Endothelial cell of umbilical vein (primary cell): ENCODE data around the gene MBNL2. TPM values are rescaled to one million over a fixed set of nuclear protein-coding genes. Genes with fewer than 3 reads are reported as not detected.

ENCODE experiments used
- BruUV-seq: library from RNA; stranded (reverse); fragments of 400-500 nt; replicated peaks from 2 replicates; lab custom pipeline; 2021; lab: Mats Ljungman, UMichigan
- CTCF ChIA-PET: fragments of 300-600, 350-600 bp; sonication (Branson Sonifier 250); formaldehyde crosslinking; loops from one replicate; lab custom pipeline; 2021; ENCODE audit warnings: antibody characterized with exemption, inconsistent platforms; lab: Charles Lee
- POLR2A ChIA-PET: fragments of 300-600, 350-600 bp; sonication (Branson Sonifier 250); formaldehyde crosslinking; loops from one replicate; lab custom pipeline; 2021; ENCODE audit warnings: antibody characterized with exemption, inconsistent platforms; lab: Charles Lee
- DNase-seq: peaks from one replicate; pipeline ENCODE4 v3.0.0-alpha.2; 2011; ENCODE audit warnings: low read depth, low spot score
- FAIRE-seq: peaks from 2 replicates; lab custom pipeline; 2011; peaks lifted over from hg19 to GRCh38; lab: Jason Lieb, UNC
- H2AFZ ChIP-seq: 2 replicates; pipeline ENCODE4 v1.6.0; 2012; ENCODE audit warnings: low read depth, low read length, control low read depth, inconsistent platforms
- H3K27ac ChIP-seq: 2 replicates; pipeline ENCODE4 v1.5.1; 2011; ENCODE audit warnings: low read depth, mild to moderate bottlenecking, control low read depth, low read length, moderate library complexity; ENCODE audit not compliant: insufficient read depth
- H3K27me3 ChIP-seq, 2 experiments: 2 replicates each; pipeline versions ENCODE4 v1.6.0 to v1.6.1; 2011; ENCODE audit warnings: low read length in 2 of 2, mixed read lengths in 1 of 2; ENCODE audit not compliant: control insufficient read depth in 2 of 2, insufficient read depth in 2 of 2
- H3K36me3 ChIP-seq, 2 experiments: 2 replicates in 1 of 2; 3 replicates in 1 of 2; pipeline ENCODE4 v1.5.1; 2011; ENCODE audit warnings: low read length in 2 of 2, mild to moderate bottlenecking in 1 of 2, moderate library complexity in 1 of 2; ENCODE audit not compliant: control insufficient read depth in 2 of 2, insufficient read depth in 2 of 2; ENCODE audit errors: extremely low read depth in 1 of 2
- H3K4me1 ChIP-seq: 3 replicates; pipeline ENCODE4 v1.5.1; 2011; ENCODE audit warnings: mild to moderate bottlenecking, low read length; ENCODE audit not compliant: control insufficient read depth, insufficient read depth; ENCODE audit errors: extremely low read depth
- H3K4me2 ChIP-seq: 2 replicates; pipeline ENCODE4 v1.6.1; 2011; ENCODE audit warnings: low read length, control low read depth, mixed read lengths; ENCODE audit not compliant: insufficient read depth
- H3K4me3 ChIP-seq, 3 experiments: fragments of 200-600 bp in 1 of 3; sonication (generic), shearing (Covaris generic) in 1 of 3; replicated peaks in 1 of 3; 2 replicates each; pipeline ENCODE4 v1.5.1; 2011 to 2016; ENCODE audit warnings: control low read depth in 3 of 3, low read length in 3 of 3, mild to moderate bottlenecking in 2 of 3, inconsistent platforms in 1 of 3, low read depth in 1 of 3, moderate library complexity in 1 of 3; ENCODE audit not compliant: insufficient read depth in 1 of 3
- H3K79me2 ChIP-seq: 2 replicates; pipeline ENCODE4 v1.6.0; 2012; ENCODE audit warnings: low read length, inconsistent platforms; ENCODE audit not compliant: control insufficient read depth, insufficient read depth
- H3K9ac ChIP-seq: replicated peaks from 2 replicates; pipeline ENCODE3; 2011; ENCODE audit warnings: low read length, control low read depth; ENCODE audit not compliant: insufficient read depth; ENCODE audit errors: extremely low read depth
- H3K9me1 ChIP-seq: replicated peaks from 3 replicates; pipeline ENCODE4 v1.6.0; 2011; ENCODE audit warnings: mild to moderate bottlenecking, low read length; ENCODE audit not compliant: control insufficient read depth, insufficient read depth; ENCODE audit errors: extremely low read depth
- H3K9me3 ChIP-seq: replicated peaks from 2 replicates; pipeline ENCODE4 v1.5.1; 2012; ENCODE audit warnings: low read length, inconsistent platforms; ENCODE audit not compliant: control insufficient read depth, insufficient read depth
- H4K20me1 ChIP-seq: replicated peaks from 2 replicates; pipeline ENCODE3; 2011; ENCODE audit warnings: mild to moderate bottlenecking, low read length; ENCODE audit not compliant: control insufficient read depth, insufficient read depth; ENCODE audit errors: extremely low read depth
- CTCF ChIP-seq, 2 donors: IDR thresholded peaks; 1 replicate in 1 of 2; 2 replicates in 1 of 2; pipeline ENCODE4 v1.5.1; 2011; ENCODE audit warnings: low read length in 2 of 2, mild to moderate bottlenecking in 2 of 2, moderate library complexity in 2 of 2, control low read depth in 1 of 2, inconsistent platforms in 1 of 2, low read depth in 1 of 2; ENCODE audit not compliant: insufficient read depth in 1 of 2; ENCODE audit errors: extremely low read depth in 1 of 2
- EZH2 ChIP-seq: IDR thresholded peaks from 2 replicates; pipeline ENCODE4 v1.6.1; 2012; ENCODE audit warnings: borderline replicate concordance, low read depth, mild to moderate bottlenecking, moderate library complexity, low read length, inconsistent platforms; ENCODE audit not compliant: severe bottlenecking
- FOS ChIP-seq: IDR thresholded peaks from 2 replicates; pipeline ENCODE4 v1.6.1; 2011; ENCODE audit warnings: mild to moderate bottlenecking, low read length, moderate library complexity, borderline replicate concordance; ENCODE audit not compliant: insufficient read depth
- GATA2 ChIP-seq: IDR thresholded peaks from 2 replicates; pipeline ENCODE4 v1.7.0; 2011; ENCODE audit warnings: low read depth, mild to moderate bottlenecking, moderate library complexity, mixed read lengths, low read length; ENCODE audit not compliant: insufficient read length, insufficient read depth
- JUN ChIP-seq: IDR thresholded peaks from 2 replicates; pipeline ENCODE4 v1.6.1; 2011; ENCODE audit warnings: borderline replicate concordance, low read depth; ENCODE audit not compliant: insufficient read length, insufficient read depth
- MAX ChIP-seq: IDR thresholded peaks from 2 replicates; pipeline ENCODE4 v1.6.1; 2011; ENCODE audit not compliant: insufficient read depth, insufficient read length
- MYC ChIP-seq: IDR thresholded peaks from one replicate; pipeline ENCODE4 v1.6.1; 2011; ENCODE audit warnings: mild to moderate bottlenecking, low read depth, low read length
- POLR2A ChIP-seq: IDR thresholded peaks from 2 replicates; pipeline ENCODE4 v1.6.1; 2012; ENCODE audit warnings: low read depth, mild to moderate bottlenecking, control low read depth, low read length
- POLR2AphosphoS5 ChIP-seq: IDR thresholded peaks from 2 replicates; pipeline ENCODE4 v1.6.1; 2012; ENCODE audit warnings: low read depth, mild to moderate bottlenecking, control low read depth, low read length, moderate library complexity; ENCODE audit not compliant: insufficient read depth
- dilution Hi-C: fragments of 300-500 bp; cut with MboI; formaldehyde crosslinking; loops from one replicate; pipeline ENCODE4 v1.15.0; 2019; ENCODE audit warnings: low sequenced_read_pairs; ENCODE audit not compliant: extremely low pct_ligation_motif_present
- intact Hi-C: fragments of 100-400 bp; cut with micrococcal nuclease; formaldehyde crosslinking; loops from one replicate; pipeline ENCODE4 v1.10.0; 2022
- polyA plus RNA-seq, 4 experiments: library from polyadenylated mRNA; depleted of rRNA in 3 of 4; stranded (reverse) in 3 of 4; unstranded in 1 of 4; fragments of >200 nt; gene quantifications; 2 replicates each; pipeline versions ENCODE4 v1.2.1 to v1.2.3, GENCODE V29; 2011 to 2012; ENCODE audit warnings: missing spikeins in 1 of 4
- total RNA-seq: library from RNA; stranded (reverse); gene quantifications from 2 replicates; pipeline ENCODE4 v1.2.3, GENCODE V29; 2021

MBNL2 gene
- total and polyA plus RNA-seq, 2 donors (not counting 3 experiments of a cell fraction or from before 2014, with no cell fraction given) = 32.9 to 76.5 TPM

GRCh38 chr13:97298816-97299215 lies 76.7 kb downstream of the MBNL2 start:
- H3K9ac ChIP-seq = no peak overlapping the region
- DNase-seq = no peak
- no peaks in the 10 kb centered on the region for H3K9me3 ChIP-seq
- H3K4me3 ChIP-seq = no peak overlapping the region
- TF ChIP-seq POLR2AphosphoS5 (no peak), FOS (no peak), POLR2A (no peak), MYC (no peak), CTCF (IDR thresholded peaks at IDR 0.05; ENCODE audit: extremely low read depth in 1 of 2, insufficient read depth in 1 of 2, low read depth in 1 of 2, low read length in 2 of 2) (no peak), MAX (no peak), GATA2 (no peak), EZH2 (no peak), JUN (no peak)
- H3K36me3 ChIP-seq = peaks cover 3 to 5% of the 10 kb centered on the region in 2 experiments
- CTCF ChIA-PET = interaction anchor here (0.8 to 1.9 kb wide), 10 partner anchors 9 to 60 kb away, joined by 3 to 5 read pairs (median 4); no protein-coding TSS in a partner anchor
- FAIRE-seq = no peak
- dilution Hi-C loops (no loop called here), intact Hi-C loops (no loop called here)
- H3K9me1 ChIP-seq = no peaks in the 10 kb centered on the region
- no peak overlapping the region for H3K27ac ChIP-seq
- no peaks in the 10 kb centered on the region for H4K20me1 ChIP-seq
- BruUV-seq = no TSS peak
- no peak overlapping the region for H2AFZ ChIP-seq
- peaks cover 59% of the 10 kb centered on the region for H3K79me2 ChIP-seq
- H3K4me1 ChIP-seq = peaks cover 56% of the 10 kb centered on the region
- no peaks in the 10 kb centered on the region for H3K27me3 ChIP-seq
- H3K4me2 ChIP-seq = no peak overlapping the region
- POLR2A ChIA-PET = no interaction called here
